ENCODE data around the gene IGFLR1.

The IGFLR1 gene

DNA sequence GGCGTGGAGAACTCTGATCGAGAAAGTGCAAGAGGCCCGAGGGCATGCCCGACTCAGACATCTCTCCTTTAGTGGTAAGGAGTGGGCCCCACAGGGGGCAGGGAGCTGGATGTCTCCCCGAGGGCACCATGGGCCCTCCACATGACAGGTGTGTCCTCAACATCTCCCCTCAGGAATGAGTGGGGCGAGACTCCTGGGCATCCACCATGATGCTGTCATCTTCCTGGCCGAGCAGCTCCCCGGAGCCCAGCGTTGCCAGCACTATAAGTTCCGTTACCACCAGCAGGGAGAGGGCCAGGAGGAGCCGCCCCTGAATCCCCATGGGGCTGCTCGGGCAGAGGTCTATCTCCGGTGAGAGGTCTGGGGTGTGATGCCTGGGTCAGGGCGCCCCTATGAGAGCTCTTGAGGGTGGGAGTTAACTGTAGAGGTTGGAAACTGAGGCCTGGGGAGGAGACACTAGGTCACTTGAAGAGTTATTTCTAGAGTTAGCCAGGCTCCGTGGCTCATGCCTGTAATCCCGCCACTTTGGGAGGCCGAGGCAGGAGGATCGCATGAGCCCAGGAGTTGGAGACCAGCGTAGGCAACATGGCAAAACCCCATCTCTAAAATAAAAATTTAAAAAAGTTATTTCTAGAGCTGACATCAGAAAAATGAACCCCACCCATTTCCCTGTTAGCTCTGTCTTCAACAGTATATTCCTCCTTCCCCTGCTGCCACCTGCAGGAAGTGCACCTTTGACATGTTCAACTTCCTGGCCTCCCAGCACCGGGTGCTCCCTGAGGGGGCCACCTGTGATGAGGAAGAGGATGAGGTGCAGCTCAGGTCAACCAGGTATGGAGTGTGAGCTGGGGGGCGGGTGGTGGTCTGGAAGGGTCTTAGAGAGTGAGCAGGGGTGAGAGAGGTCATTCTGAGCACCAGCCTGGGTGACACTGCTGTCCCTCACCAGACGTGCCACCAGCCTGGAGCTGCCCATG, 5.1 kb downstream of the IGFLR1 start:
- DNase-seq (ENCODE audit: low read depth, low spot score): no peak
- TF ChIP-seq, protein P1, sequence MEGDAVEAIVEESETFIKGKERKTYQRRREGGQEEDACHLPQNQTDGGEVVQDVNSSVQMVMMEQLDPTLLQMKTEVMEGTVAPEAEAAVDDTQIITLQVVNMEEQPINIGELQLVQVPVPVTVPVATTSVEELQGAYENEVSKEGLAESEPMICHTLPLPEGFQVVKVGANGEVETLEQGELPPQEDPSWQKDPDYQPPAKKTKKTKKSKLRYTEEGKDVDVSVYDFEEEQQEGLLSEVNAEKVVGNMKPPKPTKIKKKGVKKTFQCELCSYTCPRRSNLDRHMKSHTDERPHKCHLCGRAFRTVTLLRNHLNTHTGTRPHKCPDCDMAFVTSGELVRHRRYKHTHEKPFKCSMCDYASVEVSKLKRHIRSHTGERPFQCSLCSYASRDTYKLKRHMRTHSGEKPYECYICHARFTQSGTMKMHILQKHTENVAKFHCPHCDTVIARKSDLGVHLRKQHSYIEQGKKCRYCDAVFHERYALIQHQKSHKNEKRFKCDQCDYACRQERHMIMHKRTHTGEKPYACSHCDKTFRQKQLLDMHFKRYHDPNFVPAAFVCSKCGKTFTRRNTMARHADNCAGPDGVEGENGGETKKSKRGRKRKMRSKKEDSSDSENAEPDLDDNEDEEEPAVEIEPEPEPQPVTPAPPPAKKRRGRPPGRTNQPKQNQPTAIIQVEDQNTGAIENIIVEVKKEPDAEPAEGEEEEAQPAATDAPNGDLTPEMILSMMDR (IDR thresholded peaks at IDR 0.05; ENCODE audit: insufficient read depth, low read length, missing control alignments): no peak
- CTCF ChIA-PET: interaction anchor here (0.7 to 1.8 kb wide), 4 partner anchors 9 to 194 kb away, joined by 3 to 5 read pairs (median 3); no protein-coding TSS in a partner anchor
- H3K4me3 ChIP-seq (ENCODE audit: low read depth, low read length): no peak overlapping the region
- POLR2A ChIA-PET: no interaction called here

DNA sequence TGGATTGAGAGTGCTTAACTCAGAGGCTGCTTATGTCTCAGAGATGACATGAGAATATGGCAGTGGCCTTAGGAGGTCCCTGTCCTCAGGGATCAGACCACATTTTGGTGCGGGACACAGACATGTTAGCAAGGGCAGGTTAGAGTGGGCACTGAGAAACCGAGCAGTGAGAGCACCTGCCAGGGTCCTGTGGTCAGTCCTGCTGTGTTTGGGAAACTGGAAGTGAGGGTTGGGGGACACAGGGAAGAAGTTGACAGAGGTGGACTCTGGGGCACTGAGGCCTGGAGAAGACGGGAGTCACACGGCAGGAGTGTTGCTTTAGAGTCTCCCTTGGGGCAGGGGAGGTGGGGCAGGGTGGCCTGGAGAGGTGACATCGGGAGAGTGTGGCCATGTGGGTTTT, 7.4 kb downstream of the IGFLR1 start:
- DNase-seq (ENCODE audit: low read depth, low spot score): no peak
- H3K4me3 ChIP-seq (ENCODE audit: low read depth, low read length): no peak overlapping the region
- CTCF ChIA-PET: no interaction called here
- POLR2A ChIA-PET: no interaction called here
- TF ChIP-seq, protein P1 (IDR thresholded peaks at IDR 0.05; ENCODE audit: insufficient read depth, low read length, missing control alignments): no peak

- no peak overlapping the region for H3K4me3 ChIP-seq (ENCODE audit: low read depth, low read length)
- CTCF ChIA-PET: no interaction called here
- POLR2A ChIA-PET: no interaction called here
- TF ChIP-seq, protein P1 (IDR thresholded peaks at IDR 0.05; ENCODE audit: insufficient read depth, low read length, missing control alignments): no peak
- DNase-seq (ENCODE audit: low read depth, low spot score): no peak
Observed at GRCh38 chr19:35734273-35734672, 8.0 kb downstream of the IGFLR1 start.

- H3K4me3 ChIP-seq (ENCODE audit: low read depth, low read length): no peak overlapping the region
- POLR2A ChIA-PET: no interaction called here
- DNase-seq (ENCODE audit: low read depth, low spot score): no peak
- CTCF ChIA-PET: no interaction called here
- TF ChIP-seq, protein P1 (IDR thresholded peaks at IDR 0.05; ENCODE audit: insufficient read depth, low read length, missing control alignments): no peak
Observed at GRCh38 chr19:35733180-35734125, 8.8 kb downstream of the IGFLR1 start.

DNA sequence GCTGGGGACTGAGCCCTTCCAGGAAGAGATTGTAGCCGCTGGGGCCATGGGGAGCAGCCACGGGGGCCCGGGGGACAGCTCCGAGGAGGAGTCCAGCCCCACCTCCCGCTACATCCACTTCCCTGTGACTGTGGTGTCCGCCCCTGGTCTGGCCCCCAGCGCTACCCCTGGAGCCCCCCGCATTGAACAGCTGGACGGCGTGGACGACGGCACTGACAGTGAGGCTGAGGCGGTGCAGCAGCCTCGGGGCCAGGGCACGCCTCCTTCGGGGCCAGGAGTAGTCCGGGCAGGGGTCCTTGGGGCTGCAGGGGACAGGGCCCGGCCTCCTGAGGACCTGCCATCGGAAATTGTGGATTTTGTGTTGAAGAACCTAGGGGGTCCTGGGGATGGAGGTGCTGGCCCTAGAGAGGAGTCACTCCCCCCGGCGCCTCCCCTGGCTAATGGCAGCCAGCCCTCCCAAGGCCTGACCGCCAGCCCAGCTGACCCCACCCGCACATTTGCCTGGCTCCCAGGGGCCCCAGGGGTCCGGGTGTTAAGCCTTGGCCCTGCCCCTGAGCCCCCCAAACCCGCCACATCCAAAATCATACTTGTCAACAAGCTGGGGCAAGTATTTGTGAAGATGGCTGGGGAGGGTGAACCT, 9.6 kb downstream of the IGFLR1 start:
- CTCF ChIA-PET: interaction anchor here (1.0 kb wide), 1 partner anchor 13 kb away, joined by 3 read pairs; no protein-coding TSS in a partner anchor
- TF ChIP-seq, protein P1 (IDR thresholded peaks at IDR 0.05; ENCODE audit: insufficient read depth, low read length, missing control alignments): no peak
- no peak overlapping the region for H3K4me3 ChIP-seq (ENCODE audit: low read depth, low read length)
- POLR2A ChIA-PET: no interaction called here
- no peak for DNase-seq (ENCODE audit: low read depth, low spot score)
